ENCODE data around the gene DVL1. TPM values are rescaled to one million over a fixed set of nuclear protein-coding genes. Genes with fewer than 3 reads are reported as not detected.

The DVL1 gene
- total and polyA plus RNA-seq, 2 of the 13 experiments (the other 11 are each of a cell fraction or from before 2014, with no cell fraction given), result 30.8 to 60.4 TPM

DNA sequence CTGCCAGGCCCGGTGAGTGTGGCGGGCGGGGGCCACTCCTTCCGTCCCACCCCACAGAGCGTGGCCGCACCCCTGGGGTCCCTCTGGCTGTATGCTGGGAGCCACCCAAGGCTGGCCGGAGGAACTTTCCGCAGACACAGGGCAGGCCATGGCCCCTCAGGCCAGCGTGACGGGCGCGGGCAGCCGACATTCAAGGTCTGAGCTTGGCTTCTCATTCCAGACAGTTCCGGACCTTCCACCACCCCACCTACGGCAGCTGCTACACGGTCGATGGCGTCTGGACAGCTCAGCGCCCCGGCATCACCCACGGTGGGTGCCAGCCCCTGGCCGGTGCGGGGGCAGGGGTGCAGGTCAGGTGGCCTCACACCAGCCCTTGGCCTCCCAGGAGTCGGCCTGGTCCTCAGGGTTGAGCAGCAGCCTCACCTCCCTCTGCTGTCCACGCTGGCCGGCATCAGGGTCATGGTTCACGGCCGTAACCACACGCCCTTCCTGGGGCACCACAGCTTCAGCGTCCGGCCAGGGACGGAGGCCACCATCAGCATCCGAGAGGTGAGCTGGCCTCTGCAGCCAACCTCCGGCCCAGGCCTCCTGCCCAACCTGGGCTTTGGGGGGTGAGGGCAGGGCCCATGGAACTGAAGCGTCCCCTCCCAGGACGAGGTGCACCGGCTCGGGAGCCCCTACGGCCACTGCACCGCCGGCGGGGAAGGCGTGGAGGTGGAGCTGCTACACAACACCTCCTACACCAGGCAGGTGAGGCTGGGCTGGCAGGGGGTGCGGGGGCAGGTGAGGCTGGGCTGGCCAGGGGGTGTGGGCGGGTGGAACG, 61.7 kb downstream of the DVL1 start (continued):
- TF ChIP-seq TBX2 (CRISPR knock-in tag; IDR thresholded peaks at IDR 0.05; ENCODE audit: borderline replicate concordance) (peak; percentile 41; the same call in 1 of the 2 replicates), NFKB2 (CRISPR knock-in tag; IDR thresholded peaks at IDR 0.05; ENCODE audit: borderline replicate concordance) (peak; percentile 50; the same call in 1 of the 2 replicates), RXRB (CRISPR knock-in tag; IDR thresholded peaks at IDR 0.05; ENCODE audit: borderline replicate concordance) (peak; percentile 63; the same call in 1 of the 2 replicates), ZBTB44 (CRISPR knock-in tag; IDR thresholded peaks at IDR 0.05) (no peak), PITX1 (CRISPR knock-in tag; IDR thresholded peaks at IDR 0.05) (no peak), ZGPAT (CRISPR knock-in tag; IDR thresholded peaks at IDR 0.05) (peak; percentile 64; the same call in 1 of the 2 replicates), TEAD2 (CRISPR knock-in tag; IDR thresholded peaks at IDR 0.05) (no peak), ZC3H13 (CRISPR knock-in tag; IDR thresholded peaks at IDR 0.05) (no peak), MED1 (CRISPR knock-in tag; IDR thresholded peaks at IDR 0.05) (peak; percentile 81), CBX5 (CRISPR knock-in tag; IDR thresholded peaks at IDR 0.05; ENCODE audit: borderline replicate concordance) (no peak), PHF8 (CRISPR knock-in tag; IDR thresholded peaks at IDR 0.05) (peak; percentile 53; the same call in 1 of the 2 replicates), SNAPC2 (CRISPR knock-in tag; IDR thresholded peaks at IDR 0.05) (no peak), THRA (CRISPR knock-in tag; IDR thresholded peaks at IDR 0.05; ENCODE audit: borderline replicate concordance) (peak; percentile 29; the same call in 1 of the 2 replicates), REL (CRISPR knock-in tag; conservative IDR thresholded peaks at IDR 0.05) (no peak), ZNF446 (CRISPR knock-in tag; IDR thresholded peaks at IDR 0.05) (no peak), NONO (IDR thresholded peaks at IDR 0.05) (no peak), NONO (CRISPR knock-in tag; conservative IDR thresholded peaks at IDR 0.05) (0 out of 2 replicates have a peak, but pooled peaks have one; percentile 31), RBAK (CRISPR knock-in tag; IDR thresholded peaks at IDR 0.05) (no peak), ZNF34 (CRISPR knock-in tag; IDR thresholded peaks at IDR 0.05; ENCODE audit: borderline replicate concordance) (no peak)
- TF ChIP-seq, protein P1, sequence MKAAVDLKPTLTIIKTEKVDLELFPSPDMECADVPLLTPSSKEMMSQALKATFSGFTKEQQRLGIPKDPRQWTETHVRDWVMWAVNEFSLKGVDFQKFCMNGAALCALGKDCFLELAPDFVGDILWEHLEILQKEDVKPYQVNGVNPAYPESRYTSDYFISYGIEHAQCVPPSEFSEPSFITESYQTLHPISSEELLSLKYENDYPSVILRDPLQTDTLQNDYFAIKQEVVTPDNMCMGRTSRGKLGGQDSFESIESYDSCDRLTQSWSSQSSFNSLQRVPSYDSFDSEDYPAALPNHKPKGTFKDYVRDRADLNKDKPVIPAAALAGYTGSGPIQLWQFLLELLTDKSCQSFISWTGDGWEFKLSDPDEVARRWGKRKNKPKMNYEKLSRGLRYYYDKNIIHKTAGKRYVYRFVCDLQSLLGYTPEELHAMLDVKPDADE (CRISPR knock-in tag; IDR thresholded peaks at IDR 0.05), result no peak
- TF ChIP-seq, protein P2, sequence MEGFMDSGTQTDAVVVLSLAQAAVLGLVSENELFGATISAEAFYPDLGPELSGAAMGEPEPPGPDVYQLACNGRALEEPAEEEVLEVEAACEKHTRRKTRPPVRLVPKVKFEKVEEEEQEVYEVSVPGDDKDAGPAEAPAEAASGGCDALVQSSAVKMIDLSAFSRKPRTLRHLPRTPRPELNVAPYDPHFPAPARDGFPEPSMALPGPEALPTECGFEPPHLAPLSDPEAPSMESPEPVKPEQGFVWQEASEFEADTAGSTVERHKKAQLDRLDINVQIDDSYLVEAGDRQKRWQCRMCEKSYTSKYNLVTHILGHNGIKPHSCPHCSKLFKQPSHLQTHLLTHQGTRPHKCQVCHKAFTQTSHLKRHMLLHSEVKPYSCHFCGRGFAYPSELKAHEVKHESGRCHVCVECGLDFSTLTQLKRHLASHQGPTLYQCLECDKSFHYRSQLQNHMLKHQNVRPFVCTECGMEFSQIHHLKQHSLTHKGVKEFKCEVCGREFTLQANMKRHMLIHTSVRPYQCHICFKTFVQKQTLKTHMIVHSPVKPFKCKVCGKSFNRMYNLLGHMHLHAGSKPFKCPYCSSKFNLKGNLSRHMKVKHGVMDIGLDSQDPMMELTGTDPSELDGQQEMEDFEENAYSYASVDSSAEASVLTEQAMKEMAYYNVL (CRISPR knock-in tag; IDR thresholded peaks at IDR 0.05; ENCODE audit: borderline replicate concordance), result no peak
- TF ChIP-seq, protein P3, sequence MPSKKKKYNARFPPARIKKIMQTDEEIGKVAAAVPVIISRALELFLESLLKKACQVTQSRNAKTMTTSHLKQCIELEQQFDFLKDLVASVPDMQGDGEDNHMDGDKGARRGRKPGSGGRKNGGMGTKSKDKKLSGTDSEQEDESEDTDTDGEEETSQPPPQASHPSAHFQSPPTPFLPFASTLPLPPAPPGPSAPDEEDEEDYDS (CRISPR knock-in tag; IDR thresholded peaks at IDR 0.05), result no peak

All from HepG2 (cell line).